Mesothelial cell of epicardium (in vitro differentiated cells): ENCODE measurements around the gene RGL4. TPM values are rescaled to one million over a fixed set of nuclear protein-coding genes. Genes with fewer than 3 reads are reported as not detected.
A peak's percentile ranks its signal among the peaks of the same experiment; 100 is the strongest.
"Not testable (repeated sequence)": the region's sequence is repeated elsewhere in the genome, so short reads cannot be mapped to it uniquely, and the experiment has no call there.

Experiments used
- DNase-seq, 2 experiments: peaks; one replicate each; pipeline ENCODE4 v3.0.0; 2021; ENCODE audit warnings: low spot score in 2 of 2; ENCODE audit not compliant: unreplicated experiment in 2 of 2
- H3K27ac Mint-ChIP-seq: 2 replicates; pipeline ENCODE4 v1.8.0; 2021; ENCODE audit warnings: mixed read lengths
- H3K27me3 Mint-ChIP-seq: 2 replicates; pipeline ENCODE4 v1.8.0; 2021; ENCODE audit warnings: low read depth, mixed read lengths
- H3K36me3 Mint-ChIP-seq: 2 replicates; pipeline ENCODE4 v1.8.0; 2021; ENCODE audit warnings: mixed read lengths
- H3K4me1 Mint-ChIP-seq: 2 replicates; pipeline ENCODE4 v1.8.0; 2021; ENCODE audit warnings: mixed read lengths
- H3K4me3 Mint-ChIP-seq: 2 replicates; pipeline ENCODE4 v1.8.0; 2021; ENCODE audit warnings: mild to moderate bottlenecking, moderate library complexity, mixed read lengths
- H3K9me3 Mint-ChIP-seq: 2 replicates; pipeline ENCODE4 v1.8.0; 2021; ENCODE audit warnings: mixed read lengths
- total RNA-seq: library from RNA; stranded (reverse); gene quantifications from 3 replicates; pipeline ENCODE4 v1.2.1, GENCODE V29; 2021
- TF ChIP-seq, protein P1 (sequence below): fragments of 200-600 bp; sonication (generic); IDR thresholded peaks from one replicate; pipeline ENCODE4 v1.5.0; 2021; ENCODE audit warnings: antibody characterized with exemption; ENCODE audit not compliant: unreplicated experiment

Gene RGL4
- total RNA-seq, 1 donor from 2014 or later, result not detected

DNA sequence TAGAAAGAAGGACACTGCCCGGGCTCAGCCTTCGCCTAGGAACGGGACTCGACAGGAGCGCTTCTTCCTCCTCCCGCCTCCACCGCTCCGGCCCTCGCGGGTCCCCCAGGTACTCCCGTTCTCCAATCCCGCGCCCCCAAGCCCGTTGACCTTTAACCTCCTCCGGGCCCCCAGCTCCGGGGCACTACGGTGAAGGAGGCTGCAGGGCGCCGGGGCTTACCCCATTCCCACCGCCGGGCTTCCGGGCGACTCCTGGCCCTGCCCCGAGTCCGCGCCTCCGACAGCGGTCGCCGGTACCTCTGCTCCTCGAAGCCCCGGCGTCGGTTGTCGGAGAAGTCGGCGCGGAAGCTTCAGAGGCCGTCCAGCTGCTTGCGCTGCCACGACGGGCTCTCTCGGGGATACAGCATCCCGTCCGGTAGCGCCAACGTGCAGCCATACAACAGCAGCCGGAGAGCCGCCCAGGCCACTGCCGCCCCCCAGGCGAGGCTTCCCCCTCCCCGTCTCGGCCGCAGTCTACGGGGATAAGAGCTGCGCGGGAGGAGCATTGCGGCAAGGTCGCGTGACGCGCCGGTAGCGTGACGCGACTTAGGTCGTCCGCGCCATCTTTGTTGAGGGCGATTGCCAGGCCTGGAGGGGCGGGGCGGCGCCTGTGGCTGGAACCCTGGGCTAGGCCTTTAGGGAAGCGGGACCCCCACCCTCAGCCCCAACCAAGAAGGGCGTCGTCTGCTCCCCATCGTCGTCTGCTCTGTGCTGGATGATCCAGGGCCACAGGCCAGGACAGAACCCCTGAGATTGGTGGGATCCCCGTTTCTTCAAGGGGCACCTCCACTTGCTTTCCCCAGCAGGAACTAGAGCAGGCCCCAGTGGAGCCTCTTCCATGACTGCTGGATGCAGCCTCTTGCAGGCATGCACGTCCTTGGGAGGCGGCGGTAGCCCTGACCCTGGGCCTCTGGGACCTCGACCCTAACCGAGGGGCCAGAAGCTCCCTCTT is 26.3 kb downstream of the RGL4 start:
- peak overlapping the region; percentile 80 for H3K27ac Mint-ChIP-seq
- TF ChIP-seq, protein P1, sequence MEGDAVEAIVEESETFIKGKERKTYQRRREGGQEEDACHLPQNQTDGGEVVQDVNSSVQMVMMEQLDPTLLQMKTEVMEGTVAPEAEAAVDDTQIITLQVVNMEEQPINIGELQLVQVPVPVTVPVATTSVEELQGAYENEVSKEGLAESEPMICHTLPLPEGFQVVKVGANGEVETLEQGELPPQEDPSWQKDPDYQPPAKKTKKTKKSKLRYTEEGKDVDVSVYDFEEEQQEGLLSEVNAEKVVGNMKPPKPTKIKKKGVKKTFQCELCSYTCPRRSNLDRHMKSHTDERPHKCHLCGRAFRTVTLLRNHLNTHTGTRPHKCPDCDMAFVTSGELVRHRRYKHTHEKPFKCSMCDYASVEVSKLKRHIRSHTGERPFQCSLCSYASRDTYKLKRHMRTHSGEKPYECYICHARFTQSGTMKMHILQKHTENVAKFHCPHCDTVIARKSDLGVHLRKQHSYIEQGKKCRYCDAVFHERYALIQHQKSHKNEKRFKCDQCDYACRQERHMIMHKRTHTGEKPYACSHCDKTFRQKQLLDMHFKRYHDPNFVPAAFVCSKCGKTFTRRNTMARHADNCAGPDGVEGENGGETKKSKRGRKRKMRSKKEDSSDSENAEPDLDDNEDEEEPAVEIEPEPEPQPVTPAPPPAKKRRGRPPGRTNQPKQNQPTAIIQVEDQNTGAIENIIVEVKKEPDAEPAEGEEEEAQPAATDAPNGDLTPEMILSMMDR, result no peak
- H3K4me3 Mint-ChIP-seq, result peak overlapping the region; percentile 70
- peak; percentile 69 to 86 for DNase-seq
- no peaks in the 10 kb centered on the region for H3K9me3 Mint-ChIP-seq
- H3K4me1 Mint-ChIP-seq, result peaks cover 10% of the 10 kb centered on the region
- peaks cover 9% of the 10 kb centered on the region for H3K36me3 Mint-ChIP-seq
- no peaks in the 10 kb centered on the region for H3K27me3 Mint-ChIP-seq

DNA sequence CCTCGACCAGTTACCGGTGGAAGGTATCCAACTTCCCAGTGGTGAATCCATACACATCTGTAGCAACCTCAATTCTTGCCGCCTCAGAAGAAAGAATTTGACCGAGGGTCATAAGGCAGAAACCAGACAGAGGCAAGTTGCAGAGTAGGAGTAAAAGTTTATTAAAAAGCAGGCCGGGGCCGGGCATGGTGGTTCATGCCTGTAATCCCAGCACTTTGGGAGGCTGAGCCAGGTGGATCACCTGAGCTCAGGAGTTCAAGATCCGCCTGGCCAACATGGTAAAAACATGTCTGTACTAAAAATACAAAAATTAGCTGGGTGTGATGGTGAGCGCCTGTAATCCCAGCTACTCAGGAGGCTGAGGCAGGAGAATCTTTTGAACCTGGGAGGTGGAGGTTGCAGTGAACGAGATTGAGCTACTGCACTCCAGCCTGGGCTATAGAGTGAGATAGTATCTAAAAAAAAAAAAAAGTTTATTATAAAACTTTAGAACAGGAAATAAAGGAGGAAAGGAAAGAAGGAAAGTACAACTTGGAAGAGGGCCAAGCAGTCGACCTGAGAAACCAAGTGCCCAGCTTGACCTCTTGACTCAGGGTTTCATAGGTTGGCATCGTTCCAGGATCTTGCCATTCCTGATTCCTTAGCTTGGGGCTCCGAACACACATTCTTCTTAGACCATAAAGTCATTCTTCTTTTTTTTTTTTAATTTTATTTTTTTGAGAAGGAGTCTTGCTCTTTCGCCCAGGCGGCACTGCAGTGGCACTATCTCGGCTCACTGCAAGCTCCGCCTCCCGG is 27.8 kb downstream of the RGL4 start:
- Mint-ChIP-seq H3K9me3 (no peaks in the 10 kb centered on the region), H3K27me3 (no peaks in the 10 kb centered on the region), H3K36me3 (peaks cover 9% of the 10 kb centered on the region), H3K4me3 (peak overlapping the region; percentile 31), H3K4me1 (peaks cover 12% of the 10 kb centered on the region), H3K27ac (no peak overlapping the region)
- no peak for DNase-seq
- TF ChIP-seq, protein P1, result no peak

DNA sequence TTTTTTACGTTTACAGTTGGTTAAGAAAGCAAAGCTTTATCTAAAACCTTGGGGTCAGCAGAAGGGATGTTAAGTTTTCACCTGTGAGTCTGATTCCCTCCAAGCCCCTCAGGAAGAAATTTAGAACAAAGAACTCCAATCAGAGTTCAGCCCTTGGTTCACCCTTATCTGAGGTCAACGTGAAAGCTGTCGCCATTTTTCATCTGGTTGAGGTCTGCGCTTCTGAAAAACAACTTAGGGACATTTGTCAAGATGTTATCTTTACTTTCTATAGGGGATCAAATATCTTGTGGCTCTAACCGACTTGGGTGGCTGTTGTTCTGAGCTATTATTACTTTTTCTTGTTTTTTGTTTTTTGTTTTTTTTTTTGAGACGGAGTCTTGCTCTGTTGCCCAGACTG is 30.0 kb downstream of the RGL4 start:
- H3K4me3 Mint-ChIP-seq, result no peak overlapping the region

GRCh38 chr22:23722160-23722559 is 31.3 kb downstream of the RGL4 start:
- H3K4me1 Mint-ChIP-seq, result peaks cover 7% of the 10 kb centered on the region
- H3K4me3 Mint-ChIP-seq, result no peak overlapping the region
- no peaks in the 10 kb centered on the region for H3K9me3 Mint-ChIP-seq
- no peak for DNase-seq
- no peaks in the 10 kb centered on the region for H3K27me3 Mint-ChIP-seq
- TF ChIP-seq, protein P1, result no peak
- H3K27ac Mint-ChIP-seq, result no peak overlapping the region
- H3K36me3 Mint-ChIP-seq, result no peaks in the 10 kb centered on the region

More for the DNA sequence above, 30.0 kb downstream of the RGL4 start:
- Mint-ChIP-seq H3K27ac (no peak overlapping the region), H3K27me3 (no peaks in the 10 kb centered on the region), H3K9me3 (no peaks in the 10 kb centered on the region), H3K4me1 (peaks cover 9% of the 10 kb centered on the region), H3K36me3 (no peaks in the 10 kb centered on the region)
- no peak for DNase-seq
- TF ChIP-seq, protein P1, result no peak

GRCh38 chr22:23722724-23723123 is 31.9 kb downstream of the RGL4 start:
- Mint-ChIP-seq H3K4me1 (peaks cover 2% of the 10 kb centered on the region), H3K9me3 (no peaks in the 10 kb centered on the region), H3K4me3 (no peak overlapping the region), H3K27ac (no peak overlapping the region), H3K36me3 (no peaks in the 10 kb centered on the region), H3K27me3 (no peaks in the 10 kb centered on the region)
- TF ChIP-seq, protein P1, result no peak
- DNase-seq, result no peak

DNA sequence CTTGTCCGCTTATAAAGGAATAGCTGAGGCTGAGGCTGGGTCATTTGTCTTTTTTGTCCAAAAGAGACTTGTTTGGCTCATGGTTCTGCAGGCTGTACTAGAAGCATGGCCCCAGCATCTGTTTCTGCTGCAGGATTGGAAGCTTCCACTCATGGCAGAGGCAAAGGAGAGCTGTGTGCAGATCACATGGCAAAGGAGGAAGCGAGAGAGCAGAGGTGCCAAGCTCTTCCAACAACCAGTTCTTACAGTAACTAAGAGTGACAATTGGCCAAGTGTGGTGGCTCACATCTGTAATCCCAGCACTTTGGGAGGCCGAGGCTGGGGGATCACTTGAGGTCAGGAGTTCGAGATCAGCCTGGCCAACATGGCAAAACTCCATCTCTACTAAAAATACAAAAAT is 37.3 kb downstream of the RGL4 start:
- DNase-seq, H3K9me3 Mint-ChIP-seq, H3K4me1 Mint-ChIP-seq, H3K27me3 Mint-ChIP-seq, H3K36me3 Mint-ChIP-seq, H3K27ac Mint-ChIP-seq, H3K4me3 Mint-ChIP-seq: not testable (repeated sequence)
